Measurements from ENCODE around the gene ECM2.

Gene ECM2

GRCh38 chr9:92527832-92528521 lies 7.8 kb downstream of the ECM2 start:
- DNase-seq (ENCODE audit: low spot score), result no peak

GRCh38 chr9:92527291-92527828 lies 8.4 kb downstream of the ECM2 start:
- no peak for DNase-seq (ENCODE audit: low spot score)

GRCh38 chr9:92525306-92525705 lies 10.5 kb downstream of the ECM2 start:
- DNase-seq (ENCODE audit: low spot score), result no peak

DNA sequence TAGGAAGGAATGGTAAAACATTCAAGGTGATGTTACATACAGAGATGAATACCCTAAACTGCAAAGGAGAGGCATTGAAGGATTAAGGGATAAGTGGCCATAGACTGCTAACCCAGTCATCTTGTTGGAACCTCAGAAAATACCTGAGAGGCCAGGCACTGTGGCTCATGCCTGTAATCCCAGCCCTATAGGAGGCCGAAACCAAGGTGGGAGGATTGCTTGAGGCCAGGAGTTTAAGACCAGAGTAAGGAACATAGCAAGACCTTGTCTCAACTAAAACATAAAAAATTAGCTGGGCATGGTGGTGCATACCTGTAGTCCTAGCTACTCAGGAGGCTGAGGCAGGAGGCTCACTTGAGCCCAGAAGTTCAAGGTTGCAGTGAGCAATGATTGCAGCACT lies 10.9 kb downstream of the ECM2 start:
- DNase-seq (ENCODE audit: low spot score), result no peak

DNA sequence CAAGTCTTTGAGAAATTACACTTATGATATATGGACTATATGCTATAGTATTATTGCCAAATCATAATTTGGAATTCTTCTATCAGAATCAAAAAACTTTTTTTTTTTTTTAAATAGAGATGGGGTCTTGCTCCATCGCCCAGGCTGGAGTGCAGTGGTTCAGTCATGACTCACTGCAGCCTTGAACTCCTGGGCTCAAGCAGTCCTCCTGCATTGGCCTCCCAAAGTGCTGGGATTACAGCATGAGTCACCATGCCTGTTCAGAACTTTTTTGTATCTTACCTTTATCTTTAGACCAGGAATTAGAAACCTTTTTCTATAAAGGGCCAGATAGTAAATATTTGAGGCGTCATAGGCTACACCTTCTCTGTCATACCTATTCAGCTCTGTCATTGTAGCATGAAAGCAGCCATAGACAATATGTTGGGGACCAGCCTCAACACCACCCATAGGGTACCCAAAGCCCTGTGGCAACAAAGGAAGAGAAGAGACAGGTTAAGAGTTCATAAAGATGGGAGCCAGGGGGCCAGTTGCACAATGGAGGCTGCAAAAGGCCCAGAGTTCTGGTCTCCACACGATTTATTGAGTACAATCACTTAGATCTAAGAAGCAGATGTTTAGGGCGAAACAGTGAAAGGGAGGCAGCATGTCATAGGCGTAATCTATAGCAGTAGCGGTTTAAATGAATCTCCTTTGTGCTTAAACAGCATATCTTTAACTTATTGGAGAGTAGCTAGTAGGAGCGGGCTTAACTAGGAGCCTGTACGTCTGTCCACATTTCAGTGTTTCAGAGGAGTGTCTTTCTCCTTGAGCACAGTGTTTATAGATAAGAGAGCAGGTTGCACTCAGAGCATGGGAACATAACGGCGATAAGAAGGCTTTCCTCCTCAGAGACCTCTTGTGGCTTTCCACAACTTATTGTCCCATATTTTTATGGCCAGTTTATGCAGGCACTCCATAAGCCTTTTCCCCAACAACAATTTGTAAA lies 12.5 kb downstream of the ECM2 start:
- DNase-seq (ENCODE audit: low spot score), result no peak

DNA sequence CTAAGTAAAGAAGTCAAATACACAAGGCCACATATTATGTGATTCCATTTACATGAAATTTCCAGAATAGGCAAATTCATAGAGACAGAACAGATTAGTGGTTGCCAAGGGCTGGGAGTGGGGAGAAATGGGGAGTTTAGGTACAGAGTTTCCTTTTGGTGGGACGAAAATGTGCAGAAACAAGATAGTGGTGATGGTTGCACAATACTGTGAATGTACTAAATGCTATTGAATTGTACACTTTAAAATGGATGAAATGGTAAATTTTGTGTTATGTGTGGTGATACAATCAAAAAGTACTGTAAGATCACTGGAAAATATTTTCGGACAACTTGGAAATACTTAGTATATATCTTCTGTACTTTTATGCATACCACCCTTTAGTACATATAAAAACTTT lies 15.0 kb downstream of the ECM2 start:
- DNase-seq (ENCODE audit: low spot score), result no peak

DNA sequence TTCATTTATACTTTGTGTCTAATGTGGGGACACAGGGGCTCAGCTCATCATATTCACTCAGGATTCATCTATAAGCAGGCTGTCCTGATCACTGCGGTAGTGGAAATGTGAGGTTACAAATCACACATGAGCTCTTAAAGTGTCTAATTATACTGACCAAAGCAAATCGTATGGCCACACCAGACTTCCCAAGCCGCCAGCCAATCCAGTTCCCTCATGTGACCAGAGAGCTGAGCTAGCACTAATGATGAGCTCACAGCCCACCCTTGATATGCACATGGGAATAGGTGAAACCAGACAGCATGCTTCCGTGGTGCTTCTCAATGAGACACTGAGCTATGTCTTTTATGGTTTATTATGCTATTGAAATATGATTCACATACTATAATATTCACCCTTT lies 17.6 kb downstream of the ECM2 start:
- DNase-seq (ENCODE audit: low spot score), result no peak

GRCh38 chr9:92517046-92517445 lies 18.7 kb downstream of the ECM2 start:
- no peak for DNase-seq (ENCODE audit: low spot score)

GRCh38 chr9:92516521-92516920 lies 19.3 kb downstream of the ECM2 start:
- no peak for DNase-seq (ENCODE audit: low spot score)

- no peak for DNase-seq (ENCODE audit: low spot score)
These were observed 21.2 kb downstream of the ECM2 start for GRCh38 chr9:92514635-92515034.

DNA sequence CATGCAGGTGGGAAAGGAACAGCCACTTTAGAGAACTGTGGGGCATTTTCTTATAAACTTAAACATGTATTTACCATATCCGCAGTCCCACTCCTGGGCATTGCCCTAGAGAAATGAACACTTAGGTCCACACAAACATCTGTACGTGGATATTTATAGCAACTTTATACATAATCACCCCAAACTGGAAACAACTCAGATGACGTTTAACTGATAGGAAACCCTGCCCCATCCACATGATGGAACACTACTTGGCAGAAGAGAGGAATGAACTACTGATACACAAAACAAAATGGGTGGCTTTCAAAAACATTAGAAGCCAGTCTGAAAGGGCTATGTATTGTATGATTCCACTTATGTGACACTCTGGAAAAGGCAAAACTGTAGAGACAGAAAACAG lies 22.4 kb downstream of the ECM2 start:
- no peak for DNase-seq (ENCODE audit: low spot score)

DNA sequence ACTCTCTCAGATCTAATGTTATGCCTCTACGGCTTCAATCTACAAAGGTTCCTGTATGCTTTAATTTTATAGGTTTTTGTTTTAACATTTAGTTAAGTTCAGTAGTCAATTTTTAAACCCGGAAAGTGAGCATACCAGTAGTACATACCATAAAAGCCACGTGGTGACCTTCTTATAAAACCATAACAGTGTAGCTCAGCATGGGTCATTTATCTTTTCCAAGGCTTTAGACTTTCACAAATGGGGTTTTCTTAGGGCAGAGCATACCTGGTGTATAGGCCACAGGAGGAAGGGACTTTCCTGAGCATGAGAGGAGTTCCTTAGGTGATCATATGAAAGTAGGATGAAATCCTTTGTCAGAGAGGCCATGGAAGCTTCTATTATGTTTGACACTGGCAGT lies 23.2 kb downstream of the ECM2 start:
- DNase-seq (ENCODE audit: low spot score), result no peak

GRCh38 chr9:92510747-92511146 lies 25.0 kb downstream of the ECM2 start:
- no peak for DNase-seq (ENCODE audit: low spot score)

DNA sequence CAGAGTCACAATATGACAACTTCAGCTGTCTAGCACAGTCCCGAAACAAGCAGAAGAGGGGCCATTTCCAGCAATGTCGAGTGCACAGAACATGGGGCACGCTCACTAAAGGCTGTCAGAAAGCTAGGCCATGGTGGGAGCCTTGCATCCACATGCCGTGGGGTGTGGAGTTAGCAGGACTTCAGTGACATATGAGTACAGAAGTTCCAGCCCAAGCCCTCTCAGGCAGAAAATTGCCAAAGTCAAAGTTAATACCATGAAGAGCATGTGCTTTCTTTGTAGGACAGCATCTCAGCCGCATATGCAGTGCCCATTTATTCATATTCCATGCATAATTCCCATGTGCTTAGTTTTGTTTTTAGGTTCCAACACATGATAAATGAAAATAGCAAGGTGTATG lies 26.7 kb downstream of the ECM2 start:
- no peak for DNase-seq (ENCODE audit: low spot score)

GRCh38 chr9:92508018-92508820 lies 27.6 kb downstream of the ECM2 start:
- DNase-seq (ENCODE audit: low spot score), result no peak

DNA sequence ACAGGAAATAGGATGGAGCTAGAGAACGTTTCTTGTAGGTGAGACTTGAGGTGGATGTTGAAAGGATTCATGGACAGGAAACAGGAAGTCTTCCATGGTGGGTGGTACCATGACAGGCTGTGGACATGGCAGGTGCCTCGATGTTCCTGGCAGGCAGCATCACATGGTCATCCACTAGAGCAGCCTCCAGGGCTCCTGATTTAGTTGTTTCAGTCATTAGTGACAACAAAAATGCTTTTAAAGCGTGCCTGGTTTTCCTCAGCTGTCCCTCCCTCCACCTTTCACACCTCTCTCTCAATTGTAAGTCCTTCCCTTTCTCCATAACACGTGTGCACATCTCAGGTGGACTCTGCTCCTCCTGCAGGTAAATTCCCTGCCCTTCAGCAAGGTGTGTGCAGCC lies 28.3 kb downstream of the ECM2 start:
- DNase-seq (ENCODE audit: low spot score), result no peak

GRCh38 chr9:92507005-92507404 lies 28.8 kb downstream of the ECM2 start:
- no peak for DNase-seq (ENCODE audit: low spot score)

DNA sequence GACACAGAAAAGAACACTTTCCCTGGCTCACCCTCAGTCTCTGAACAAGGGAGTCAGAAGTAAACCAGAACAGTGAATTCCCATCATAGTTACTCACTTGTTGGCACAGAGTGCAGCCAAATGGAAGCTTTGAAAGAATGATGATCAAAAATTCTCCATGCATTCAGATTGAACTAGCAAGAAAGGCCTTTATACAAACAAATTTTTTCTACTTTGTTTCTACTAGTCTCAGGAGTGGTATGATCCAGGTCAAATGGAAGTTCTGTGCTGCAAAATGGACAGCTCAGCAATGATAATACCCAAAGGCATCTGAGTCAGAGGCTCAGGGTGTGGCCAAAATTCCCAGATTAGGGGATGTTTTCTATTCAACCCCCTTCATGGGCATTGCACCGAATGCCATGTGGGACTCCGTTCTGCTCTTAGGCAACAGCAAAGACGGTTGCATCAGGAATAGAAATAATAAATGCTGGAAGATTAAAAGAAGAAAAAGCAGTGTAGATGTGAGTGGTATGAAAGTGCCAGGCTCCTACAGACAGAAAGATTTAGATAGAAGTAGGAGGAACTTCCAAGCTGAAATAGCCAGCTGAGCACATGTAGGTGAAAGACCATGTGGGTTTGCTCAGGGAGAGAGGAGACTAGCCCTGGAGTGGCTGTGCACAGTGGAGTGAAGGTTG lies 29.5 kb downstream of the ECM2 start:
- peak; percentile 89 for DNase-seq (ENCODE audit: low spot score)

GRCh38 chr9:92504881-92505280 lies 30.9 kb downstream of the ECM2 start:
- no peak for DNase-seq (ENCODE audit: low spot score)

GRCh38 chr9:92503156-92503555 lies 32.6 kb downstream of the ECM2 start:
- DNase-seq (ENCODE audit: low spot score), result no peak

GRCh38 chr9:92501671-92502393 lies 34.0 kb downstream of the ECM2 start:
- peak; percentile 79 for DNase-seq (ENCODE audit: low spot score)
